Esophagus squamous epithelium (tissue), 4 donors: ENCODE results near the gene SIRPA.

Source experiments
- CTCF ChIP-seq, 6 experiments: fragments of 450-650 bp in 4 of 6; fragments of 200-600 bp in 2 of 6; sonication (generic) in 2 of 6; IDR thresholded peaks; one replicate each; pipeline ENCODE4 v1.5.1; 2016 to 2019; ENCODE audit warnings: antibody characterized with exemption in 6 of 6, mild to moderate bottlenecking in 4 of 6, moderate library complexity in 4 of 6
- POLR2A ChIP-seq, 4 donors: fragments of 450-650 bp; IDR thresholded peaks; one replicate each; pipeline ENCODE4 v1.6.1; 2017; ENCODE audit warnings: antibody characterized with exemption in 4 of 4, mild to moderate bottlenecking in 4 of 4, moderate library complexity in 3 of 4

- TF ChIP-seq POLR2A (IDR thresholded peaks at IDR 0.05) (no peak), CTCF (IDR thresholded peaks at IDR 0.05) (no peak)
Observed at GRCh38 chr20:1875183-1875554, 20.0 kb upstream of the SIRPA start.
